Measurements from ENCODE around the gene ATP13A2.

GRCh38 chr1:17061486-17061885 lies 49.8 kb upstream of the ATP13A2 start:
- TF ChIP-seq CTCF (IDR thresholded peaks at IDR 0.05) (no peak), POLR2A (IDR thresholded peaks at IDR 0.05) (no peak)
